GM18867 (cell line): ENCODE measurements around the gene STK32C.
"Not testable (repeated sequence)": the region's sequence is repeated elsewhere in the genome, so short reads cannot be mapped to it uniquely, and the experiment has no call there.

Source experiments
- ATAC-seq: cut with Tn5 transposase; IDR thresholded peaks from one replicate; pipeline ENCODE4 v1.9.1; 2021; ENCODE audit warnings: mild to moderate bottlenecking, moderate library complexity; ENCODE audit not compliant: unreplicated experiment

Gene STK32C

GRCh38 chr10:132220996-132221395, 86.8 kb downstream of the STK32C start:
- not testable (repeated sequence) for ATAC-seq

- no peak for ATAC-seq
Measured at GRCh38 chr10:132220061-132220460, 87.7 kb downstream of the STK32C start.

- ATAC-seq = no peak
Measured at GRCh38 chr10:132219486-132219885, 88.3 kb downstream of the STK32C start.

- not testable (repeated sequence) for ATAC-seq
Measured at GRCh38 chr10:132216441-132216840, 91.3 kb downstream of the STK32C start.

GRCh38 chr10:132213917-132214316, 93.8 kb downstream of the STK32C start:
- no peak for ATAC-seq

DNA sequence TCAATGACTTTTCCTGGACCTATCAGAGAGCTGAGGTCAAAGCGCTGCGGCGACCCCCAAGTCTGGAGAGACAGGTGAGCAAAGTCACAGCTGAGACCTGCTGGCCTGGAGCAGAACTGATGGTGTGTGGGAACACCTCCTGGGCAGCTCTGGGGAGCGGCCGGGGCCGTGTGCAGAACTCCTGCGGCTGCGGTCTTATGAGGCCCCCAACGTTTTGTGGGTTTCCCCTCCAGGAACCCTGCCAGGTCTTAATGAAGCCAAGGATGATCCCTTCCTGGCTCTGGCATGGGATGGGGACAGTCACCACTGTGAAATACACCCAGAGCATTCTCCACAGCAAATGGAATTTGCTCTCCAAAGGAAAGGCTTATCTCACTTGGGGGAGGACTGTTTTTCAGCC, 94.9 kb downstream of the STK32C start:
- no peak for ATAC-seq

DNA sequence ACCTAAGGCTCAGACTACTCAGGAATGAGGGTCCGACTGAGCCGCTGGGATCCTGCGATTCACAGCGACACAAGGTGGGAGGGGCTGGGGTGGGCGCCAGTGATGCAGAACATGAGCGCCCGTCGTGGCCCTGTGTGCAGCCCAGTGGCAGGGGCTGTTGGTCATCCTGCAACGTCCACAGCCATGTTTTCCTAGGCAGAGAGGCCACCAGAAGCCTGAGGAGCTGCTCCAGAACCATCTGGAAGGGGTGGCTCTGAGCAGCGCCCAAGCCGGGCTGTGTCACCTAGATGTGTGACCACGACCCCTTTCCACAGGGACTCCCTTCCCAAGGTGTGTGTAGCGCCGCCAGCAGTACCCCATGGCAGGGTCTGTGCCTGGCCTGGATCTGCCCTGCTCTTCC, 96.5 kb downstream of the STK32C start:
- no peak for ATAC-seq

- ATAC-seq = no peak
Measured at GRCh38 chr10:132210766-132211165, 97.0 kb downstream of the STK32C start.

- no peak for ATAC-seq
Measured at GRCh38 chr10:132209978-132210530, 97.7 kb downstream of the STK32C start.

- no peak for ATAC-seq
Measured at GRCh38 chr10:132209130-132209529, 98.6 kb downstream of the STK32C start.

GRCh38 chr10:132208462-132209050, 99.2 kb downstream of the STK32C start:
- ATAC-seq = no peak

DNA sequence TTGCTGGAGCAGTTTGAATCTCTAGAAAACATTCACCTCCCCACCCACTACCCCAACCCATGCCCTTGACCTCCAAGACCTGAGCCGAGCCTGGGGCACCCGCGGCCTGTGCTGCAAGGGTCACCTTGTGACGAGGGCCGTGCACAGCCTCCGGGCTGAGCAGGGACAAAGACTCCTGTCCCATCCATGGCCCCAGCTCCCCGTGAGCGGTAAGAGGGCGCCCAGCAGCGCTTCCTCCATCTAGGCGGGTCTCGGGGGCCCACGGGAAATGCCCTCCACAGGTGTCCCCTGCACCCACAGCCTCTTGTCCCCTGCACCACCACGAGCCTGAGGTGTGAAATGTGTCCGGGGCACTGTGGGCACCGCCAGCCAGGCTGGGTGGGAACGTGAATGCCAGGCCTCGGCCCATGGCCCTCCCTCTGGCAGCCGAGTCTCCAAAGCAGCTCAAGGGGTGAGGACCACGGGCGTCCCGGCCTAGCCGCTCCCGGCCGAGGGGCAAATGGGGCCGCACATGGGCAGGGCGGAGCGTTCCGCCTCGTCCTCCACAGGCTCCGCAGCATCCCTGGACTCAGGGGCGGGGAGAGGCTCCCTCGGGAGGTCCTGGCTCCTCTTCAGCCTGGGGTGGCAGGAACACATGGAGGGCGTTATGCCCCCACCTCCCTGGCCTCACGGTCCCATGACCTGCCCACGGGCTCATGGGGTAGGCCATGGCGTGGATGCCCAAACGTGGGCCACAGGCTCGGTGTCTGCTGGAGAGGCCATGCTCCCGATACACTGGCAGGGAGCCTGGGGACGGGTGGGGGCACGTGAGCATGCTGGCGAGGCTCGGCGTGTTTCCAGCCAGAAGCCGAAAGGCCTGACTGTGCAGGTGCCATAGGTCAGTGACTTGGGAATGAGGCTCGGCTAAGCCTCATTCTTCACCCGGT, 100.0 kb downstream of the STK32C start:
- no peak for ATAC-seq

DNA sequence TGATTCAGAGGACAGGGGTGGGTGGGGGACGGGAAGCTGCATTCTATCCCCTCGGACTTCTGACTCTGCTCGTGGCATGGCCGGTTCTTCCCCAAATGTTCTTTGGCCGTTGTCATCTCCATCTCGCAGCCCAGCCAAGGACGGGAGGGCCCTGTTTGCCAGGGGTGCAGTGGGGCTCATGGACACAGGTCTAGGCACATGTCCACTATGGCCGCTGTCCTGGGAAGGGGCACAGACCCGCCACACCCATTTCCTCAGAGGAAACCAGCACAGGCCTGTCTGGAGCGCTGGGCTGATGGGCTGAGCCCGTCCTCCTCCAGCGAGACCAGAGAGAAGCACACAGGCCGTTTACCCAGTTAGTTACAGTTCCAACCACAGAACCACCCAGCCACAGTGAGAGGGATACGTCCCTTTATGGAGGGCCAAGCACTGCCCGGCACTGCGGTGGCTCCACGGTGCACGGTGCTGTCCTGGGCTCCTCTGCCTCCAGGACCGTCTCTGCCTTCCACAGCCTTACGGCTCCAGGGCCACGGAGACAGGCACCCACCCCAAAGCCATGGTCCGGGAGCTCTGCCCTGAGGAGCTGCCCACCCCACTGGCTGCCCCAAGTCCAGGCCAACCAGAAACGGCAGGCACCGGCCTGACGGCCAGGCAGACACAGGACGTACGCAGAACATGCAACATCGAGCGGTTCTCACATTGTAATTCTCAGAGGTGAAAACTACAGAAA, 100.8 kb downstream of the STK32C start:
- no peak for ATAC-seq

GRCh38 chr10:132206377-132206745, 101.4 kb downstream of the STK32C start:
- ATAC-seq = no peak

- no peak for ATAC-seq
Measured at GRCh38 chr10:132205650-132206376, 101.9 kb downstream of the STK32C start.

GRCh38 chr10:132204781-132205473, 102.8 kb downstream of the STK32C start:
- no peak for ATAC-seq

DNA sequence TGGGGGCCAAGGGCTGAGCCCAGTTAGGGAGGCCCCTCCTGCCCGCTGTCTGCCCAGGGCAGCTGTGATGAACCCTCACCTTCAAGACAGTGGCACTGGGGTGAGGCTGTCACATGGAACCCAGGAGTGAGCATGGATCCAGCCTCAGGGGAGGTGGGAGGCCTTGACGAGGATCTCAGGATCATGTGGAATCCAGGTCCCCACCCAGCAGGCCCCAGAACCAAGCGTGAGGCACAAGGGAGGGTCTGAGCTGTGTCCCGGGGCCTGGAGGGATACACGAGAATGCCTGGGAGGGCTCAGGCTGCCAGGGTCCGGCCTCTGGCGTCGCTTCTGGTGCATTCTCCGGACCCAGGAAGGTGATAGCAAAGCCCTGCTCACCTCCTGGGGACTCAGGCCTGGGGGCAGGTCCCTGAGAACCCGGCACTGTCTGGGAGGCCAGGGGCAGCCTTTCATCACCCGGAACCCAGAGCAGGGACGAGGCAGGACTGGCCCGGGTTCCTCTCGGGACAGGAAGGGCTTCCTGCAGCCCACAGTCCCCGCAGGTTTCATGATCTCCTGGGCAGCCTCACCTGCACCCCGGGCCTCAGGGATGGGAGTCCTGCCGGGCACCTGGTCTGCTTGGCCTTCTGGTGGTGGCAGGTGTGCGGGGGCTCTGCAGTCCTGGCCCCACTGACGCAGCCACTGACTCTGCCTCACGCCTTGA, 103.5 kb downstream of the STK32C start:
- ATAC-seq = no peak

GRCh38 chr10:132203256-132204077, 104.3 kb downstream of the STK32C start:
- no peak for ATAC-seq
